HEK293 (cell line): Measurements from ENCODE around the gene ZNF431.

Experiments
- CTCF ChIA-PET: fragments of 350-600 bp; formaldehyde crosslinking; extraction: SDS; loops from one replicate; lab custom pipeline; 2021; ENCODE audit warnings: antibody characterized with exemption; lab: Yijun Ruan, JAX
- POLR2A ChIA-PET: fragments of 300-600 bp; formaldehyde crosslinking; extraction: SDS; loops from one replicate; lab custom pipeline; 2020; ENCODE audit warnings: antibody characterized with exemption, inconsistent platforms; lab: Yijun Ruan, JAX
- H3K27ac ChIP-seq: fragments of 200-500 bp; sonication (Bioruptor generic); 2 replicates; pipeline ENCODE4 v1.5.1; 2014; ENCODE audit warnings: low read depth, low read length, control low read depth, inconsistent platforms; ENCODE audit errors: extremely low read depth
- H3K36me3 ChIP-seq, 2 experiments: fragments of 200-500 bp in 1 of 2; sonication (Bioruptor generic) in 1 of 2; 1 replicate in 1 of 2; 2 replicates in 1 of 2; pipeline ENCODE4 v1.5.1; 2014 to 2017; ENCODE audit warnings: inconsistent platforms in 2 of 2, low read length in 2 of 2; ENCODE audit not compliant: control insufficient read depth in 2 of 2, insufficient read depth in 1 of 2
- H3K4me1 ChIP-seq: fragments of 200-500 bp; sonication (Bioruptor generic); 2 replicates; pipeline ENCODE4 v1.5.1; 2014; ENCODE audit warnings: mild to moderate bottlenecking, low read length, inconsistent platforms; ENCODE audit not compliant: control insufficient read depth, insufficient read depth
- H3K4me3 ChIP-seq: 2 replicates; pipeline ENCODE4 v1.5.1; 2011; ENCODE audit warnings: low read depth, mild to moderate bottlenecking, control low read depth, low read length, moderate library complexity
- H3K9me3 ChIP-seq: fragments of 200-500 bp; sonication (Bioruptor generic); 2 replicates; pipeline ENCODE4 v1.5.1; 2014; ENCODE audit warnings: low read depth, low read length, inconsistent platforms; ENCODE audit not compliant: control insufficient read depth, insufficient read depth
- BCL11B ChIP-seq: fragments of 450-650 bp; formaldehyde crosslinking; IDR thresholded peaks from 2 replicates; pipeline ENCODE4 v1.5.1; 2016; ENCODE audit warnings: low read depth, missing biosample characterization, missing genetic modification characterization
- GLIS2 ChIP-seq: fragments of 450-650 bp; formaldehyde crosslinking; IDR thresholded peaks from 2 replicates; pipeline ENCODE4 v1.5.1; 2016; ENCODE audit warnings: missing biosample characterization, missing genetic modification characterization
- KLF7 ChIP-seq: fragments of 450-650 bp; formaldehyde crosslinking; IDR thresholded peaks from 2 replicates; pipeline ENCODE4 v1.5.1; 2016; ENCODE audit warnings: missing biosample characterization, missing genetic modification characterization, borderline replicate concordance
- MZF1 ChIP-seq: fragments of 450-650 bp; formaldehyde crosslinking; IDR thresholded peaks from 2 replicates; pipeline ENCODE4 v1.5.1; 2017; ENCODE audit warnings: missing biosample characterization, missing genetic modification characterization, borderline replicate concordance
- PBX3 ChIP-seq: sonication (generic); formaldehyde crosslinking; IDR thresholded peaks from 2 replicates; pipeline ENCODE4 v1.8.1; 2022; ENCODE audit warnings: mild to moderate bottlenecking, moderate library complexity, missing genetic modification reagents
- PRDM1 ChIP-seq: fragments of 450-650 bp; formaldehyde crosslinking; IDR thresholded peaks from 2 replicates; pipeline ENCODE4; 2016; ENCODE audit warnings: missing biosample characterization, missing genetic modification characterization
- ZBTB11 ChIP-seq: fragments of 450-650 bp; formaldehyde crosslinking; conservative IDR thresholded peaks from 2 replicates; pipeline ENCODE4 v1.5.1; 2016; ENCODE audit warnings: low read depth, missing biosample characterization, missing genetic modification characterization
- ZBTB8A ChIP-seq: fragments of 450-650 bp; formaldehyde crosslinking; IDR thresholded peaks from 2 replicates; pipeline ENCODE4 v1.5.1; 2016; ENCODE audit warnings: missing biosample characterization, missing genetic modification characterization
- ZFHX2 ChIP-seq: fragments of 450-650 bp; formaldehyde crosslinking; conservative IDR thresholded peaks from 2 replicates; pipeline ENCODE4 v1.5.1; 2016; ENCODE audit warnings: missing biosample characterization, missing genetic modification characterization
- ZFP41 ChIP-seq: fragments of 450-650 bp; formaldehyde crosslinking; IDR thresholded peaks from 2 replicates; pipeline ENCODE4 v1.5.1; 2016; ENCODE audit warnings: missing biosample characterization, missing genetic modification characterization, borderline replicate concordance
- ZNF10 ChIP-seq: fragments of 450-650 bp; formaldehyde crosslinking; IDR thresholded peaks from 2 replicates; pipeline ENCODE4 v1.5.1; 2017; ENCODE audit warnings: missing biosample characterization, missing genetic modification characterization
- ZNF112 ChIP-seq: fragments of 450-650 bp; formaldehyde crosslinking; IDR thresholded peaks from 2 replicates; pipeline ENCODE4 v1.5.0; 2017; ENCODE audit warnings: missing biosample characterization, missing genetic modification characterization
- ZNF146 ChIP-seq: fragments of 450-650 bp; formaldehyde crosslinking; IDR thresholded peaks from 2 replicates; pipeline ENCODE4 v1.5.1; 2016; ENCODE audit warnings: missing biosample characterization, missing genetic modification characterization
- ZNF37A ChIP-seq: fragments of 450-650 bp; IDR thresholded peaks from 2 replicates; pipeline ENCODE4 v1.5.1; 2018; ENCODE audit warnings: missing biosample characterization, missing genetic modification characterization
- ZNF391 ChIP-seq: fragments of 450-650 bp; formaldehyde crosslinking; IDR thresholded peaks from 2 replicates; pipeline ENCODE4 v1.5.1; 2016; ENCODE audit warnings: low read depth, missing biosample characterization, missing genetic modification characterization, borderline replicate concordance
- ZNF514 ChIP-seq: fragments of 450-650 bp; formaldehyde crosslinking; IDR thresholded peaks from 2 replicates; pipeline ENCODE4 v1.5.1; 2016; ENCODE audit warnings: missing biosample characterization, missing genetic modification characterization
- ZNF529 ChIP-seq: fragments of 450-650 bp; formaldehyde crosslinking; IDR thresholded peaks from 2 replicates; pipeline ENCODE4 v1.5.1; 2017; ENCODE audit warnings: missing genetic modification characterization, missing biosample characterization; ENCODE audit not compliant: insufficient replicate concordance
- ZNF544 ChIP-seq: fragments of 450-650 bp; formaldehyde crosslinking; IDR thresholded peaks from 2 replicates; pipeline ENCODE4 v1.5.0; 2017; ENCODE audit warnings: missing biosample characterization, missing genetic modification characterization
- ZNF548 ChIP-seq: fragments of 450-650 bp; formaldehyde crosslinking; IDR thresholded peaks from 2 replicates; pipeline ENCODE4 v1.5.1; 2016; ENCODE audit warnings: missing biosample characterization, missing genetic modification characterization
- ZNF561 ChIP-seq: fragments of 450-650 bp; IDR thresholded peaks from 2 replicates; pipeline ENCODE4 v1.5.1; 2018; ENCODE audit warnings: missing biosample characterization, missing genetic modification characterization, borderline replicate concordance
- ZNF692 ChIP-seq: fragments of 450-650 bp; formaldehyde crosslinking; IDR thresholded peaks from 2 replicates; pipeline ENCODE4 v1.5.1; 2016; ENCODE audit warnings: missing biosample characterization, missing genetic modification characterization
- ZNF791 ChIP-seq: fragments of 450-650 bp; formaldehyde crosslinking; IDR thresholded peaks from 2 replicates; pipeline ENCODE4 v1.5.1; 2016; ENCODE audit warnings: missing biosample characterization, missing genetic modification characterization
- TF ChIP-seq, protein P1 (sequence below): fragments of 450-650 bp; formaldehyde crosslinking; IDR thresholded peaks from 2 replicates; pipeline ENCODE4 v1.5.1; 2016; ENCODE audit warnings: missing biosample characterization, missing genetic modification characterization, borderline replicate concordance
- TF ChIP-seq, protein P2 (sequence below): fragments of 450-650 bp; formaldehyde crosslinking; IDR thresholded peaks from 2 replicates; pipeline ENCODE4 v1.5.1; 2016; ENCODE audit warnings: missing biosample characterization, missing genetic modification characterization

The ZNF431 gene

DNA sequence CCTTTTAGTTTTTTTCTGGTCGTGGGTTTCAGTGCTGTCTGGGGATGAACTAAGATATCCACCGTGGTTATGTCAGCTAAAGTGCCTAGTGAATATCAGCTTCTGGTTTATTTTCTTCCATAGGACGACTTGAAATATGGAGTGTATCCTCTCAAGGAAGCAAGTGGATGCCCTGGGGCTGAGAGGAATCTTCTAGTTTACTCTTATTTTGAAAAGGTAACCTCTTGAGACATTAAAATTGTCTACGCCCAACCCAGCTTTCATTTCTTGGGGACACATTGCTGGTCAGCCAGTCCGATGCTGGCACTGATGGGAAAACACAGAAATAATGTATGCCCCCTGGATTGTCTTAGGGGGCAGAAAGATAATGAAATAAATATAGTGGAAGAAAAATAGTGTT is 1.6 kb downstream of the ZNF431 start (continued):
- TF ChIP-seq, protein P1, sequence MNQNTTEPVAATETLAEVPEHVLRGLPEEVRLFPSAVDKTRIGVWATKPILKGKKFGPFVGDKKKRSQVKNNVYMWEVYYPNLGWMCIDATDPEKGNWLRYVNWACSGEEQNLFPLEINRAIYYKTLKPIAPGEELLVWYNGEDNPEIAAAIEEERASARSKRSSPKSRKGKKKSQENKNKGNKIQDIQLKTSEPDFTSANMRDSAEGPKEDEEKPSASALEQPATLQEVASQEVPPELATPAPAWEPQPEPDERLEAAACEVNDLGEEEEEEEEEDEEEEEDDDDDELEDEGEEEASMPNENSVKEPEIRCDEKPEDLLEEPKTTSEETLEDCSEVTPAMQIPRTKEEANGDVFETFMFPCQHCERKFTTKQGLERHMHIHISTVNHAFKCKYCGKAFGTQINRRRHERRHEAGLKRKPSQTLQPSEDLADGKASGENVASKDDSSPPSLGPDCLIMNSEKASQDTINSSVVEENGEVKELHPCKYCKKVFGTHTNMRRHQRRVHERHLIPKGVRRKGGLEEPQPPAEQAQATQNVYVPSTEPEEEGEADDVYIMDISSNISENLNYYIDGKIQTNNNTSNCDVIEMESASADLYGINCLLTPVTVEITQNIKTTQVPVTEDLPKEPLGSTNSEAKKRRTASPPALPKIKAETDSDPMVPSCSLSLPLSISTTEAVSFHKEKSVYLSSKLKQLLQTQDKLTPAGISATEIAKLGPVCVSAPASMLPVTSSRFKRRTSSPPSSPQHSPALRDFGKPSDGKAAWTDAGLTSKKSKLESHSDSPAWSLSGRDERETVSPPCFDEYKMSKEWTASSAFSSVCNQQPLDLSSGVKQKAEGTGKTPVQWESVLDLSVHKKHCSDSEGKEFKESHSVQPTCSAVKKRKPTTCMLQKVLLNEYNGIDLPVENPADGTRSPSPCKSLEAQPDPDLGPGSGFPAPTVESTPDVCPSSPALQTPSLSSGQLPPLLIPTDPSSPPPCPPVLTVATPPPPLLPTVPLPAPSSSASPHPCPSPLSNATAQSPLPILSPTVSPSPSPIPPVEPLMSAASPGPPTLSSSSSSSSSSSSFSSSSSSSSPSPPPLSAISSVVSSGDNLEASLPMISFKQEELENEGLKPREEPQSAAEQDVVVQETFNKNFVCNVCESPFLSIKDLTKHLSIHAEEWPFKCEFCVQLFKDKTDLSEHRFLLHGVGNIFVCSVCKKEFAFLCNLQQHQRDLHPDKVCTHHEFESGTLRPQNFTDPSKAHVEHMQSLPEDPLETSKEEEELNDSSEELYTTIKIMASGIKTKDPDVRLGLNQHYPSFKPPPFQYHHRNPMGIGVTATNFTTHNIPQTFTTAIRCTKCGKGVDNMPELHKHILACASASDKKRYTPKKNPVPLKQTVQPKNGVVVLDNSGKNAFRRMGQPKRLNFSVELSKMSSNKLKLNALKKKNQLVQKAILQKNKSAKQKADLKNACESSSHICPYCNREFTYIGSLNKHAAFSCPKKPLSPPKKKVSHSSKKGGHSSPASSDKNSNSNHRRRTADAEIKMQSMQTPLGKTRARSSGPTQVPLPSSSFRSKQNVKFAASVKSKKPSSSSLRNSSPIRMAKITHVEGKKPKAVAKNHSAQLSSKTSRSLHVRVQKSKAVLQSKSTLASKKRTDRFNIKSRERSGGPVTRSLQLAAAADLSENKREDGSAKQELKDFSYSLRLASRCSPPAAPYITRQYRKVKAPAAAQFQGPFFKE (tag by site-specific recombination): no peak
- TF ChIP-seq ZNF112 (tag by site-specific recombination): no peak
- no peak for TF ChIP-seq MZF1 (tag by site-specific recombination)
- TF ChIP-seq KLF7 (tag by site-specific recombination): no peak
- no peak for TF ChIP-seq PBX3 (CRISPR knock-in tag)
- TF ChIP-seq ZNF10 (tag by site-specific recombination): no peak
- no peak for TF ChIP-seq ZNF37A (tag by site-specific recombination)
- TF ChIP-seq, all 188 proteins: peak for 0

DNA sequence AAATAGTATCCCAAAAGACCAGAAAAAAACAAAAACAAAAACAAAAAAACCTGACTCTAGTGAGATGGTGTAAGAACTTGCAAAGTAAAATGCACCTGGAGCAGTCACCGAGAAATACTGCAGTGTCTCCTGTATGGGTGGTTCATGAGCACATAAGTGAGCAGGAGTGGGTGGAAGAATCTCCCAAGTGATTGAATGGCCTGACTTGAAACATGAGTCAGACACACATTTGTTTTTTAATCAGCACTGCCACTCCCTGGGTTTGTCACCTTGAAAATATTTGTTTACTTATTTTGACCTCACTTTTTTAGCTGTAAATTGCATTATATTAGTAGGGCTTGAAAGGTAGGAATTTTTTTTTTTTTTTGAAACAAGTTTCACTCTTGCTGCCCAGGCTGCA is 2.0 kb downstream of the ZNF431 start:
- ChIA-PET POLR2A (interaction anchor here (1.2 kb wide), 1 partner anchor 123 kb away, joined by 3 read pairs; the partner anchor contains the start of gene ZNF430), CTCF (no interaction called here)
- H3K4me1 ChIP-seq: no peaks in the 10 kb centered on the region
- H3K4me3 ChIP-seq: no peak overlapping the region
- H3K27ac ChIP-seq: no peak overlapping the region
- peaks cover 49 to 58% of the 10 kb centered on the region in 2 experiments for H3K36me3 ChIP-seq
- peaks cover 2% of the 10 kb centered on the region for H3K9me3 ChIP-seq
- TF ChIP-seq, protein P2, sequence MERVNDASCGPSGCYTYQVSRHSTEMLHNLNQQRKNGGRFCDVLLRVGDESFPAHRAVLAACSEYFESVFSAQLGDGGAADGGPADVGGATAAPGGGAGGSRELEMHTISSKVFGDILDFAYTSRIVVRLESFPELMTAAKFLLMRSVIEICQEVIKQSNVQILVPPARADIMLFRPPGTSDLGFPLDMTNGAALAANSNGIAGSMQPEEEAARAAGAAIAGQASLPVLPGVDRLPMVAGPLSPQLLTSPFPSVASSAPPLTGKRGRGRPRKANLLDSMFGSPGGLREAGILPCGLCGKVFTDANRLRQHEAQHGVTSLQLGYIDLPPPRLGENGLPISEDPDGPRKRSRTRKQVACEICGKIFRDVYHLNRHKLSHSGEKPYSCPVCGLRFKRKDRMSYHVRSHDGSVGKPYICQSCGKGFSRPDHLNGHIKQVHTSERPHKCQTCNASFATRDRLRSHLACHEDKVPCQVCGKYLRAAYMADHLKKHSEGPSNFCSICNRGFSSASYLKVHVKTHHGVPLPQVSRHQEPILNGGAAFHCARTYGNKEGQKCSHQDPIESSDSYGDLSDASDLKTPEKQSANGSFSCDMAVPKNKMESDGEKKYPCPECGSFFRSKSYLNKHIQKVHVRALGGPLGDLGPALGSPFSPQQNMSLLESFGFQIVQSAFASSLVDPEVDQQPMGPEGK: no peak
- TF ChIP-seq ZFP41 (tag by site-specific recombination): no peak
- TF ChIP-seq ZNF529 (tag by site-specific recombination): no peak
- TF ChIP-seq ZNF791: no peak
- TF ChIP-seq ZNF146 (tag by site-specific recombination): no peak
- no peak for TF ChIP-seq ZNF548
- no peak for TF ChIP-seq ZNF561 (tag by site-specific recombination)
- TF ChIP-seq ZNF544 (tag by site-specific recombination): no peak
- no peak for TF ChIP-seq ZNF692 (tag by site-specific recombination)
- no peak for TF ChIP-seq ZBTB11 (tag by site-specific recombination)
- TF ChIP-seq BCL11B (tag by site-specific recombination): no peak
- no peak for TF ChIP-seq GLIS2 (tag by site-specific recombination)
- no peak for TF ChIP-seq ZNF391 (tag by site-specific recombination)
- no peak for TF ChIP-seq ZNF514 (tag by site-specific recombination)
- no peak for TF ChIP-seq ZBTB8A (tag by site-specific recombination)
- no peak for TF ChIP-seq ZFHX2 (tag by site-specific recombination)
- no peak for TF ChIP-seq PRDM1 (tag by site-specific recombination)
